Stimulated activated CD8-positive, alpha-beta memory T cell treated with anti-CD3 and anti-CD28 coated beads, Interleukin-15, amount 100 ng/mL, for 48 hours (primary cell): ENCODE measurements around the gene GNAZ.

Source experiments
- DNase-seq, 2 donors: peaks; one replicate each; pipeline ENCODE4 v3.0.0-alpha.2; 2020; ENCODE audit warnings: low read depth in 2 of 2

Gene GNAZ

DNA sequence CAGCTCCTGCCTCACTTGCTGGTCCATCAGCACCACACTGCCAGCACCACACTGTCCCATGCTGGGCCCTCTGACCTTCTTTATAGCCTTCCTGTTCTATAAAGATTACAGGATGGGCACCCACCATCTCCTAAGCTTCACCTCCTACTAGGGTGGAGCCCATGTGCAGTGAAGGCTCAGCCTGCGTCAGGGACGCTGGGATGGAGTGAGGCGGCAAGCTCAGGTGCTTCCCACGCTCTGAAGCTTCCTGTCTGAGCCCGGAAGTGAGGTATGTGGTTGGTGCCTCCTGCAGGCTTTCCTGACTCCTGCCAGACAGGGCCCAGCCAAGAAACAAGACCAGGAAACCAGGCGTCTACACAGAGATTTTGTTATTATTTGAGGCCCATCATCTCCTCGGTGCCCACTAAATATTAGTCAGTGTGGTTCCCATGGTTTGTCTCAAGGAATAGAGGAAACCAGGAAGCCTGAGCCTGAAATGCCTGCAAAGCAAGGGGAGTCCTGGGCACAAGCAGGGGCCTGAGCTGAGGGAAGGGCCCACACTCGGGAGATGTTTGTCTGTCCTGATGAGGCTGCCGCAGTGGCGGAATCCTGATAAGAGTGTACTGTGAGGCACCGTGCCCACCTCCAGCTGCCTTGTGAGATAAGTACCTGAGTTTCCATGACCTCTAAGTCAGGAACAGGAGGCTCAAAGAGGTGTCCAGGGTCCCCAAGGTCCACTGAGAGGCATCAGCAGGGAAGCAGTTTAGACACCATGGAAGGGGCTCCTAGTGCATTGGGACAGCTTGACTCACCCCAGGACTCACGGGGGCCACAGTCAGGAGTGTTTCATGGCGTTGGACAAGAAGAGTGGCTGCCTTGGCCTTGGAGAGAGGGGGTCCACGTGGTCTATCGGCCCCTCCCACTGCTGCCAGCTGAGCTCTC, 49.4 kb downstream of the GNAZ start:
- peak; percentile 19 to 38 for DNase-seq

- DNase-seq: no peak
Observed at GRCh38 chr22:23120415-23120899, 50.1 kb downstream of the GNAZ start.

GRCh38 chr22:23121000-23121421, 50.7 kb downstream of the GNAZ start:
- DNase-seq: no peak

GRCh38 chr22:23121424-23121823, 51.1 kb downstream of the GNAZ start:
- no peak for DNase-seq

- no peak for DNase-seq
Observed at GRCh38 chr22:23122216-23122957, 52.1 kb downstream of the GNAZ start.

DNA sequence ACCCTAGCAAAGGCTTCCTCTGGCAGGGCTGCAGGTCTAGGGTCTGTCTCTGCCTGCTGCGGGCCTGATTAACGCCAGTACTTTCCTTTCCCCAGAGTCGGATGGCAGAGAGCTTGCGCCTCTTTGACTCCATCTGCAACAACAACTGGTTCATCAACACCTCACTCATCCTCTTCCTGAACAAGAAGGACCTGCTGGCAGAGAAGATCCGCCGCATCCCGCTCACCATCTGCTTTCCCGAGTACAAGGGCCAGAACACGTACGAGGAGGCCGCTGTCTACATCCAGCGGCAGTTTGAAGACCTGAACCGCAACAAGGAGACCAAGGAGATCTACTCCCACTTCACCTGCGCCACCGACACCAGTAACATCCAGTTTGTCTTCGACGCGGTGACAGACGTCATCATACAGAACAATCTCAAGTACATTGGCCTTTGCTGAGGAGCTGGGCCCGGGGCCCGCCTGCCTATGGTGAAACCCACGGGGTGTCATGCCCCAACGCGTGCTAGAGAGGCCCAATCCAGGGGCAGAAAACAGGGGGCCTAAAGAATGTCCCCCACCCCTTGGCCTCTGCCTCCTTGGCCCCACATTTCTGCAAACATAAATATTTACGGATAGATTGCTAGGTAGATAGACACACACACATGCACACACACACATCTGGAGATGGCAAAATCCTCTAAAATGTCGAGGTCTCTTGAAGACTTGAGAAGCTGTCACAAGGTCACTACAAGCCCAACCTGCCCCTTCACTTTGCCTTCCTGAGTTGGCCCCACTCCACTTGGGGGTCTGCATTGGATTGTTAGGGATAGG, 52.9 kb downstream of the GNAZ start:
- DNase-seq: no peak

GRCh38 chr22:23123804-23124254, 53.5 kb downstream of the GNAZ start:
- DNase-seq: no peak

GRCh38 chr22:23124611-23125511, 54.5 kb downstream of the GNAZ start:
- DNase-seq: no peak

DNA sequence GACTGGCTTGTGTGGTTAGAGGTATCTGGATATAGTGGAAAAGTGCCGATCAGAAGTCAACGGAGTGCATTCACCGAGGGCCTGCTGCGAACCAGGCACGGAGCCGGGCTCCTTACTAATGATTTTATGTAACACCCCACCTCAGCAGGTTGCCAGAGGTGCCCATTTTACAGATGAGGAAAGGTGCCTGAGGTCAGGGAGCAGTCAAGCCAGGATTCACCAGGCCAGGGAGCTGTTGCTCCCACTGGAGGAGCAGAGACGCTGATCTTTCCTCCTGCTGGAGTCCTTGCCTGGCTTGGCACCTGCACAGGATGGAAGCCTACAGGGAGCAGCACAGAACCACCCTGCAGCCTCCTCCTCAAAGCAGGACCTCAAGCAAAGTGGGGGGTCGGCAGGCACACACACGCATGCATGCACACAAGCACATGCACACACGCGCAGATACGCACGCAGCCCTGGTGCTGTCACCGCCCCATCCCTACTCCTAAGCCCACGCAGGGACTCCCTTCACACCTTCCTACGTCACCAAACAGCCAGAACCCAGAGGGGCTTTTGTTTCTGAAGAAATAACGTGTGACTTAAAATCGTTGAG, 55.3 kb downstream of the GNAZ start:
- no peak for DNase-seq

GRCh38 chr22:23126165-23127054, 56.1 kb downstream of the GNAZ start:
- no peak for DNase-seq

DNA sequence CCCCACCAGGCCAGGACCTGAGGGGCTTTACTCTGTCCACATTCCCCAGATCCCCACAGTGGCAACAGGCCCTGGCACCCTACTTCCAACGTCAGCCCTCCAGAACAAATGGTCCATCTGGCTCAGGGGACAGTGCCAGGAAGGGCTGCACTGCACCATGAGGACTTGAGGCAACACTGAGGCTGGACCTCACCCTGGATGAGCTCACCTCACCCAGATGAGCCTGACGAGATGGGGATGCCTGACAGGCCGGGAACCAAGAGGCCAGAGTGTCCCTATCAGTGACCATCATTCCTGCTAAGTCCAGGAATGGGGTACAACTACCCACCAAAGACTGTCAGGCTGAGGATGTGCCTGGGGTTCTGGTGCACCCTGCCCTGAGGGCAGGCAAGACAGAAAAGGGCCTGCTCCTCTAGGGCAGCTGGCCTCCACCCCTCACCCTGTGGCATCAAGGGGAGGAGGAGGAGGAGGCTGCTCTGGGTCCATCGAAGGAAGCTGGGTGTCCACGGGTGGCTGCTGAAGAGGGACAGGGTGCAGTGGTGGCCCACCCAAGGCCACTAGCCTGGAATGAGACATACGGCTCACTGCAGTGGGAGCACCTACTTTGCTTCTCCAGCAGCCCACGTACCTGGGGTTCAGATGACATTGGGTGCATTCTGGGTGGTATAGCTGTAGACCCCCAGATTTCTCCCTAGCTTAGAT, 56.9 kb downstream of the GNAZ start:
- no peak for DNase-seq

GRCh38 chr22:23127788-23128187, 57.5 kb downstream of the GNAZ start:
- DNase-seq: no peak

DNA sequence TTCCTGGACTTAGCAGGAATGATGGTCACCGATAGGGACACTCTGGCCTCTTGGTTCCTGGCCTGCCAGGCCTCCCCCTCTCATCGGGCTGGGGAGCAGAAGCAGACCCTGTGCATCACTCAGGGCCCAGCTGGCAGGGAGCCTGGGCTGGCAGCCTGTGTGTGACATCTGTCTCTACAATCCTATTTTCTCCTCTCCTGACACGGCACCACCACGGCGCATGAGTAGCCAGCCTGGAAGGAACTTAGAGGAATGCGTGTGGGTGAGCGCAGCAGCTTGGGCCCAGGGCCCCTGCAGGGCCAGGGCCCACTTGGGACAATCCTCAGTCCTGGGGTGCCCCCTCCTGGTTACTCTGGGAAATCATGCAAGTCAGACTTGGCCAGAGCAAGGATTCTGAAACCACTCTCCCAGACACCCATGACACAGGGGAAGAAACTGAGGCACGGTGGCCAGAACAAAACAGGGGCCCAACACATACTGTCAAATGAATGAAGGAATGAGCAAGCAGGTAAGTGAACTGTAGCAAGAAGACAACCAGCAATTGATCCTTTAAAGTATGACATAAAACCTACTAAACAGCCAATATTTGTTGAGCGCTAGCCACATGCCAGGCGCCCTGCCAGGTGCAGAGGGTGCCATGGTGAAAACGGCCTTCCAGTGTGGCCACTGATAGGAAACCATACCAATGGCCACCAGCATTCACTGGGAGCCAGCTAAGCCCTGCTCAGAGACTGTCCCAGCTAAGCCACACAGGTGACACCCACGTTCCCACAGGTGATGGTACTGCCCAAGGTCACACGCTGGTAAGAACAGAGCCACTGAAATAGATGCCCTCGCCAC, 58.2 kb downstream of the GNAZ start:
- DNase-seq: peak; percentile 30 to 44

- DNase-seq: no peak
Observed at GRCh38 chr22:23129149-23129548, 58.8 kb downstream of the GNAZ start.

- no peak for DNase-seq
Observed at GRCh38 chr22:23130697-23131096, 60.4 kb downstream of the GNAZ start.

GRCh38 chr22:23131931-23132330, 61.6 kb downstream of the GNAZ start:
- no peak for DNase-seq

DNA sequence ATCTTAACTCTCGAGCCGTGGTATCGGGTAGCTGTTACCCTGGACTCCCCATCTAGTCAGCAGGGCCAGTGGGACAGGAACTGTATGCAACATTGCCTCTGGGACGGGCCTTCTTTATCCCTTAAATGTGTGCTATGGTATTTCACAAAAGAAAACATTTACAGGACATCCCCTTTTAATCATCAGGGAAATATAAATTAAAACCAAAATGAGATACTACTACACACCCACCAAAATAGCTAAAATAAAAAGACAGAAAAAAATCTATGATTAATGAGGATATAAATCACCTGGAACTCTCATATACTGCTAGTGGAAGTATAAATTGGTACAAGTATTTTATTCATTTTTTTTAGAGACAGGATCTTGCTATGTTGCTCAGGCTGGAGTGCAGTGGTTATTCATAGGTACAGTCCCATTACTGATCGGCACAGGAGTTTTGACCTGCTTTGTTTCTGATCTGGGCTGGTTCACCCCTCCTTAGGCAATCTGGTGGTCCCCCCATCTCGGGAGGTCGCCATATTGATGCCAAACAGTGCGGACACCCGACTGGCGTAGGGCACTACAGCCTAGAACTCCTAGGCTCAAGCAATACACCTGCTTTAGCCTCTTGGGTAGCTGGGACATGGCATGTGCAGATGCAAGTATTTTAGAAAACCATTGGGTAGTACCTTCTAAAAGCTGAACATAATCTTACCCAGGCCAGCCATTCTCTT, 62.2 kb downstream of the GNAZ start:
- no peak for DNase-seq
